ENCODE results near the gene MRPS12. TPM values are rescaled to one million over a fixed set of nuclear protein-coding genes. Genes with fewer than 3 reads are reported as not detected.
A peak's percentile ranks its signal among the peaks of the same experiment; 100 is the strongest.
"Not testable (repeated sequence)": the region's sequence is repeated elsewhere in the genome, so short reads cannot be mapped to it uniquely, and the experiment has no call there.

The MRPS12 gene
- total RNA-seq, 1 donor from 2014 or later: 60.4 TPM

DNA sequence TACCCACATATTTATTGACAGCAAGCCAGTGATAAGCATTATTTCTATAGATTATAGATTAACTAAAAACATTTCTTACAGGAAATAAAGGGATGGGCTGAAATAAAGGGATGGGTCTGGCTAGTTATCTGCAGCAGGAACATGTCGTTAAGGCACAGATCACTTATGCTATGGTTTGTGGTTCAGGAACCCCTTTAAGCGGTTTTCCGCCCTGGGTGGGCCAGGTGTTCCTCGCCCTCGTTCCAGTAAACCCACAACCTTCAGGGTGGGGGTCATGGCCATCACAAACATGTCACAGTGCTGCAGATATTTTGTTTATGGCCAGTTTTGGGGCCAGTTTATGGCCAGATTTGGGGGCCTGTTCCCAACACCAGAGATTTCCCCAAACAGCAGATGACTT lies 10.7 kb downstream of the MRPS12 start:
- not testable (repeated sequence) for ATAC-seq

DNA sequence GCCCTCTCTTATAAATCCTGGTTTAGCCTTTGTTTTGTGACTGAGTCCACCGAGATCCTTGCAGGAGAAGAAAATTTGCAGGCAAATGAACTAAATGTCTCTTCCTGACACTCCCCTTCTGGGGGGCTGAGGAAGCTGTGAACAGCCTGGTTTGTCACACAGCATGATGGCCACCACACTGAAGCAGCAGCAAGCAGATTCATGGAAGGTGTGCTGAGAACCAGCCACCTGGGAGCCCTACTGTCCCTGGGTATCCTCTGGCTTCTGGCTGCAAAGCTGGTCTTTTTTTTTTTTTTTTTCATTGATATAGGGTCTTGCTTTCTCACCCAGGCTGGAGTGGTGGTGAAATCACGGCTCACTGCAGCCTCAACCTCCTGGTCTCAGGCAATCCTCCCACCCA lies 11.2 kb downstream of the MRPS12 start:
- ATAC-seq: no peak

DNA sequence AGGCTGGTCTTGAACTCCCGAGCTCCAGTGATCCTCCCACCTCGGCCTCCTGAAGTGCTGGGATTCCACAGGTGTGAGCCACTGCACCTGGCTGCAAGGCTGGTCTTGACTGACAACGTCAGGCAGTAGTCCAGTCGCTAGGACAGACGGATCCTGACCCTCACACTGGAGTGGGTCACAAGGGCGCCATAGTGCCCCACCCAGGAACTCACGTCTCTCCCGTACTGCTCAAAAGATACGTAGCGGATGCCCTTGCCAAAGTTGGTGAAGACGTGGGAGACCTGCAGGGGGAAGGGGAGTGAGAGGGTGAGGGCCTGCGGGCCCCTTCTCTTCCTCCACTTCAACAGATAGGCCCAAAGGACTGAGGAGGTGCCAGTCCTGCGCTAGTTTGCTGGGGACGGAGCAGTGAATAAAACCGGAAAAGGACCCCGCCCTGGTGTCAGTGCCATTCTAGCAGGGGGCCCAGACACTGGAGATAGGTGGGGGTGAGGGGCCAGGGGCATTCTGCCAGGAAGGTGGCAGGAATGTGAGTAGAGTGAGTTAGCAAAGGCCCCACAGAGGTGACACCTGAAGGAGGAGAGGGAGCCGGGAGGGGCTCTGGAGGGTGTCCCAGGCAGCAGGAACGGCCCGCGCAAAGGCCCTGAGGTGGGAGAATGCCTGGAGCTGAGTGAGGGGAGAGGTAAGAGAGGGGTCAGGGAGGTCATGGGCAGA lies 11.9 kb downstream of the MRPS12 start:
- peak; percentile 37 for ATAC-seq

GRCh38 chr19:38944981-38945506 lies 14.3 kb downstream of the MRPS12 start:
- no peak for ATAC-seq

GRCh38 chr19:38945562-38946228 lies 15.0 kb downstream of the MRPS12 start:
- no peak for ATAC-seq

- no peak for ATAC-seq
These were observed 15.7 kb downstream of the MRPS12 start for GRCh38 chr19:38946229-38947010.

GRCh38 chr19:38949580-38950367 lies 19.0 kb downstream of the MRPS12 start:
- ATAC-seq: peak; percentile 82

GRCh38 chr19:38951187-38951586 lies 20.4 kb downstream of the MRPS12 start:
- ATAC-seq: no peak

DNA sequence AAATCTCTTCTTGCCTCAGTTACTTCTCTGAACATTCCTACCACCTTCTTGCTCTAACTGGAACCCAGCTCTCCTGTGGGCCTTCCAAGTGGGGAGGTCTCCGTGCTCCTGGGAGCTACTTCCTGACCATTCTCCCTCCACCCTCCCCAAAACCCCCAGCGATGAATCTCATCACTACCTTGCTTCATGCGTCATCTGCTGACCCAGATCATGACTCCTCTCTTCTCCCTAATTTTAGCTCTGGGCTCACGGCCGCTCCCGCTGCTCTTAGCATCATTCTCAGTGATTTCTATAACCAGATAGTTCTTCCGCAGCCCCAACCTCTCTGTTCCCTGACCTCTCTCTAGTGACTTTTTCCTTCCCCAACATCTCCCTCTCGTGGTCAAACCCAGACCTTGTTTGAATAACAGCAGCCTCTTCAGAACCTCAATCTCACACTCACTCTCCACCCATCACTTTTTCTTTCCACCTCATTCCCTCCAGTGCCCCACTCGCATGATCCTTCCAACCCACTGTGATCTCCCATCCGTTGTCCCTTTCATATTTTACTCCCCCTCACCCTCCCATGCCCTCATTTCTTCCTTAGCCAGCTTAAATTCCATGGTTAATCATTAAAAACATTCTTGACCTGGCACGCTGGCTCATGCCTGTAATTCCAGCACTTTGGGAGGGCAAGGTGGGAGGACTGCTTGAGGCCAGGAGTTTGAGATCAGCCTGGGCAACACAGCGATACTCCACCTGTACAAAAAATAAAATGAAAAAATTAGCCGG lies 21.8 kb downstream of the MRPS12 start:
- ATAC-seq: no peak

- ATAC-seq: no peak
These were observed 22.9 kb downstream of the MRPS12 start for GRCh38 chr19:38953677-38954076.

DNA sequence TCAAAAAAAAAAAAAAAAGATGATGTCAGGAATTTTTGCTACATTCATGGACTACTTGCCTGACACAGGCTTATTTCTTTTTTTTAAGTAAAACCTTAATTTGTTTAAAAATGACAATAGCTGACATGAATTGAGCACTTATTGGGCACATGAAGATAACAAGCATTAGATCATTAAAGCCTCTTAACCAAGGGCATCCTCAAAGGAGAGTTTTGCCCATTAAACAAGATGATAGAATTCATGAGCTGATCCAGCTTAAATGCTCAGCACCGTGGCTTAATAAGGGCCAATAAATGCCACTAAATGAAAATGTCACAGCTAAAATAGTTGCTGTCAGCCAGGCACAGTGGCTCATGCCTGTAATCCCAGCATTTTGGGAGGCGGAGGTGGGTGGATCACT lies 25.5 kb downstream of the MRPS12 start:
- ATAC-seq: no peak

DNA sequence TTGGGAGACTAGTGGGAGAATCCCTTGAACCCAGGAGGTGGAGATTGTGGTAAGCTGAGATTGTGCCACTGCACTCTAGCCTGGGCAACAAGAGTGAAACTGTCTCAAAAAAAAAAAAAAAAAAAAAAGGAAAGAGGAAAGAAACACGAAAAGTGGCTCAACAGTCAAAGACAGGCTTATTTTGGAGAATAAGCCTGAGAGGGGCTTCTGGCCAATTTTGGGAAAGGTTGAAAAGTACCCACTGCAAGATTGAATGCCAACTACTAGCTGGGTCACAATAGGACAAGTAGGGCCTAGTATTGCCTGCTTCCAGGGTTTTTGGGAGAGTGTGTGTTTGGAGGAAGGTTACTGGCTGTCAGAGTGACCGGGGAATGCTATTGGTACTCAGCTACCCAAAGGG lies 27.6 kb downstream of the MRPS12 start:
- ATAC-seq: no peak

- ATAC-seq: no peak
These were observed 28.9 kb downstream of the MRPS12 start for GRCh38 chr19:38959618-38960017.

DNA sequence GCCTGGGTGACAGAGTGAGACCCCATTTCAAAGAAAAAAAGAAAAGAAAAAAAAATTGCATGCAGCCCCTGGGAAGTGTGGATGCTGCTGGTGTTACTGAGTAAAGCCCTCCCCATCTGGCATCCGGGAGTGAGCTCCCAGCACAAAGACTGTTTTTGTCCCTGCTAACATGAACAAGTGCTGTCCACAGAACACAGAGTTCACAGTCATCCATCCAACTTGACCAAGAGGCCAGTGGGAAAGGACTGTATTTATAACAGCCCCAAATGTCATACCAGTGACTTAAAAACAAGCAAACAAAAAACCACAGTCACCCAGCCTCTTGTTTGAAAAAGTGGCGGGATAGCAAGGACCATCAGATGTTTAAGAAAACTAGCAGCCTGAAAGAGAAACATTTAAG lies 34.0 kb downstream of the MRPS12 start:
- ATAC-seq: no peak

GRCh38 chr19:38966149-38966548 lies 35.4 kb downstream of the MRPS12 start:
- ATAC-seq: not testable (repeated sequence)

- ATAC-seq: peak; percentile 17
These were observed 40.2 kb downstream of the MRPS12 start for GRCh38 chr19:38970664-38971532.

GRCh38 chr19:38971672-38972071 lies 40.9 kb downstream of the MRPS12 start:
- peak; percentile 38 for ATAC-seq

DNA sequence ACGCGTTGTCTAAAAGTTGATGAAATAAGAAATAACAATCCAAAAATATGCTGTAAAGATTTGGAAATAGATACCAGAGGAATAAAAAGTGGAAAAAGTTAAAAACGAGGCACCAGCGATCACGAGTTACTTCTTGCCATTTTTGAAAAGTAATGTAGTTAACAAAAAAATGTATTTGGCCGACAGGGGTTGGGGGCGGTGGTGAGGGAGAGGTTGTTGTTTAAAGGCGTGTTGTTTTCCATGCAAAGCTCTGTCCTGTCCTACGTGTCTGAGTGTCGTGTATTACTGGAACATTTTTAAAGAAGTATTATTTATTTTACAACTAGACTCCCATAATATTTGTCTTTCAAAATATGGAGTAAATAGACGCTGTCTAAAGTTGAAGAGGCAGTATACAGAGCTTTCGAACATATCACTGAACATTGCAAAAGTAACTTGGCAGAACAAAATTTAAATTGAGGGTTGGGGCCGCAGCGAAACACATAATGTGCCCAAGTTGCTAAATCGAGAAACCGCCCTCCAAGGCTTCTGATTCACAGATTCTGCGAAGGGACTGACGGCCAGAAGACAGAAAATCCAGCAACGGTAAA lies 44.0 kb downstream of the MRPS12 start:
- ATAC-seq: no peak

- peak; percentile 50 for ATAC-seq
These were observed 44.6 kb downstream of the MRPS12 start, which contains the start of gene FBXO17 for GRCh38 chr19:38975214-38975860. Gene FBXO17 (minus strand): TSS chr19:38975742. CDS start chr19:38950319, 25,423 bp downstream.

All from esophagus mucosa (tissue), 1 donor.